ENCODE results near the gene RAB3GAP1. TPM values are rescaled to one million over a fixed set of nuclear protein-coding genes. Genes with fewer than 3 reads are reported as not detected.

The RAB3GAP1 gene
- total RNA-seq, 1 donor, result 80.0 TPM

DNA sequence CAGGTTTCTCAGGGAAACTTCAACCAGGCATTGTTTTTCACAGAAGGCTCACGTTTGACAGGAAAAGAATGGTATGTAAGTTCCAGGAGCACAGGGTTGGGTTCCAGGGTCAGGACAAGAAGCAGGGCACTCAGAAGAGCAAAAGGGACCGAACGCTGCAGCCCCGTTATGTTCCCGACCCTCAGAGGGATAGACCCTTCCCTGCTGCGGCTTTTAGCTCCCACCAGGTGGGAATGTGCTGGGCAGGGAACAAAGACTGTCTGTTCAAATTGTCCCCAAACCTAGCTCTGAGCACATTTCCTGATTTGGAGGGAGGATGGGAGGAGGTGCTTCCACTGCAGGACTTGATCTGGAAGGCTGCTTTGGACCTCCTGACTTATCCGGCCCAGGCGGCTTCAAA, 130.1 kb downstream of the RAB3GAP1 start:
- no peak for DNase-seq (ENCODE audit: low read depth)
- H3K4me3 ChIP-seq (ENCODE audit: low read depth, low read length), result no peak overlapping the region
- TF ChIP-seq, protein P1, sequence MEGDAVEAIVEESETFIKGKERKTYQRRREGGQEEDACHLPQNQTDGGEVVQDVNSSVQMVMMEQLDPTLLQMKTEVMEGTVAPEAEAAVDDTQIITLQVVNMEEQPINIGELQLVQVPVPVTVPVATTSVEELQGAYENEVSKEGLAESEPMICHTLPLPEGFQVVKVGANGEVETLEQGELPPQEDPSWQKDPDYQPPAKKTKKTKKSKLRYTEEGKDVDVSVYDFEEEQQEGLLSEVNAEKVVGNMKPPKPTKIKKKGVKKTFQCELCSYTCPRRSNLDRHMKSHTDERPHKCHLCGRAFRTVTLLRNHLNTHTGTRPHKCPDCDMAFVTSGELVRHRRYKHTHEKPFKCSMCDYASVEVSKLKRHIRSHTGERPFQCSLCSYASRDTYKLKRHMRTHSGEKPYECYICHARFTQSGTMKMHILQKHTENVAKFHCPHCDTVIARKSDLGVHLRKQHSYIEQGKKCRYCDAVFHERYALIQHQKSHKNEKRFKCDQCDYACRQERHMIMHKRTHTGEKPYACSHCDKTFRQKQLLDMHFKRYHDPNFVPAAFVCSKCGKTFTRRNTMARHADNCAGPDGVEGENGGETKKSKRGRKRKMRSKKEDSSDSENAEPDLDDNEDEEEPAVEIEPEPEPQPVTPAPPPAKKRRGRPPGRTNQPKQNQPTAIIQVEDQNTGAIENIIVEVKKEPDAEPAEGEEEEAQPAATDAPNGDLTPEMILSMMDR (IDR thresholded peaks at IDR 0.05; ENCODE audit: insufficient read depth, low read length), result no peak

DNA sequence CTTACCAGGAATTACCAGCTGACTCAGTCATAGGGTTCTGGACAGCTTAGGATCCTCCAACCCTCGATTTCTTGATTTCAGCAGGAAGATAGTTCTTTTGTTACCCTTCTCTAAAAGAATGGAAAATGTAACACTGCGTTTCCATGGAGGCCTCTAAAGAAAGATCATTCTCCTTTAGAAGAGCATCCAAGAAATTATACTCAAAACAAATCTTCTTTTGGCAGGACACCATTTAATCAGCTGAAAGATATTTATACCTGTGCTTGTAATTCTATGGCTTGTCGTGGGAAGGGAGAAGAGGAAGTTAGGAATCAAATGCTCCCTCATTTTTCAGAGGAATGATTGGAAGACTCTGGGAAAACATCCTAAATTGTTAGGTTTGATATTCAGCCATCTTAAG, 130.5 kb downstream of the RAB3GAP1 start:
- H3K4me3 ChIP-seq (ENCODE audit: low read depth, low read length), result no peak overlapping the region
- no peak for DNase-seq (ENCODE audit: low read depth)
- TF ChIP-seq, protein P1 (IDR thresholded peaks at IDR 0.05; ENCODE audit: insufficient read depth, low read length), result no peak

DNA sequence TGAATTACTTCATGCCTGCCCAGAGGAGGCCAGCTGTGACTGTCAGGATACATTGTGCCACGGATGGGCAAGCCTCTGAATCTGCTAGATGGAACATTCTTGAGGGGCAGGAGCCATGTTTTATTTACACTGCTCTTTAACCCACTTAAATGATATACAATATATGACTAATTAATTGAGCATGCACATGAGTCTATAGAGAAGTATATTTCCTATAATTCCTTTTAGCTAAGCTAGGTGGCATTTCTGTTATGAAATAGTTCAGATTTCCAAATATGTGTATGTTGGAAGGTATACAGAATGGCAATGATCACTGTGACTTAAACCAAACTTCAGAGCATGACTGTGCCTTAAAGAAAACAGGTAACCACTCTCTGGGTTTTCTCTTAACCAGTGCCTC, 131.7 kb downstream of the RAB3GAP1 start:
- no peak for DNase-seq (ENCODE audit: low read depth)
- H3K4me3 ChIP-seq (ENCODE audit: low read depth, low read length), result no peak overlapping the region
- TF ChIP-seq, protein P1 (IDR thresholded peaks at IDR 0.05; ENCODE audit: insufficient read depth, low read length), result no peak

DNA sequence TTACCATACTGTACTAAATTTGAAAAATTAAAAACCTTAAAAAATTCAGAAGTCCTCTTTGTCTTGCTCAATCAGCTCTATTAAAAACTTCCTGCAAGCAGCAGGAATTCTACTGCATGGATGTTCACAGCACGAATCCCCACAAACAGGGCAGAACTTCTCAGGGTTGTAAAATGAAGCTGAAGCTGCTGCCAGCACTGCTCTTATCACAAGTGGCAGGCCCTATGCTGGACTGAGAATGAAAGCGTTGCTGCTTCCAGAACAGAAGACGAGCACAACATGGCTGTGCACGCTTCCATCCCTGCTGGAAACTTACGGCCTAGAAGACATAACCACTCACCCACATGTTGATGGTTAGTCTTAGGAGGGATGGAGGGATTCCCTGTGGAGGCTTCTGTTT, 134.0 kb downstream of the RAB3GAP1 start:
- no peak overlapping the region for H3K4me3 ChIP-seq (ENCODE audit: low read depth, low read length)
- DNase-seq (ENCODE audit: low read depth), result no peak
- TF ChIP-seq, protein P1 (IDR thresholded peaks at IDR 0.05; ENCODE audit: insufficient read depth, low read length), result no peak

DNA sequence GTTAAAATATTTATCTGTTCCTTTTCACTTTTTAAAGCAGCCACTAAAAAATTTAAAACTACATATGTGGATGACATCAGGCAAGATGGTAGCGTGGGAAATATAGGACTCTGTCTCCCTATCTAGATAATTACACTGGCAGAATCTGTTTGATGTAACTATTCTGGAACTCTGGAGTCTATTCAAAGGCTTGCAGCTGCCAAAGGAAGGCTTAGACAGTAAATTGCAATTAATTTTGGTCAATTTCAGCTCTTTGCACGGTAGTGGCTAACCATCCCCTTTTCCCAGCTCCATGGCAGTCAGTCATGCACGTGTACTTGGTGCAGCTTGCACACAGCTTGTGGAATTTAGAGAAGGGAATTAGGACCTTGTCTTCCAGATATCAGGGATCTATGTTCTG, 135.2 kb downstream of the RAB3GAP1 start:
- DNase-seq (ENCODE audit: low read depth), result no peak
- TF ChIP-seq, protein P1 (IDR thresholded peaks at IDR 0.05; ENCODE audit: insufficient read depth, low read length), result no peak
- H3K4me3 ChIP-seq (ENCODE audit: low read depth, low read length), result no peak overlapping the region

DNA sequence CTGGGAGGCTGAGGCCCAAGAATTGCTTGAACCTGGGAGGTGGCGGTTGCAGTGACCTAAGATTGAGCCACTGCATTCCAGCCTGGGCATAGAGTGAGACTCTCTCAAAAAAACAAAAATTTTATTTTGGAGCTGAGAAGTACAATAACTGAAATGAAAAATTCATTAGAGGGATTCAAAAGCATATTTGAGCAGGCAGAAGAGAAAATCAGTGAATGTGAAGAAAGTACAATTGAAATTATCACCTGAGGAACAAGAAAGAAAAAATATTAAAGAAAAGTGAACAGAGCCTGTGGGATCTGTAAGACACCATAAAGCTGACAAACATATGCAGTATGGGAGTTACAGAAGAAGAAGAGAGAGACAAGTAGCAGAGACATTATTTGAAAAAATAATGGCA, 137.1 kb downstream of the RAB3GAP1 start:
- no peak overlapping the region for H3K4me3 ChIP-seq (ENCODE audit: low read depth, low read length)
- TF ChIP-seq, protein P1 (IDR thresholded peaks at IDR 0.05; ENCODE audit: insufficient read depth, low read length), result no peak
- DNase-seq (ENCODE audit: low read depth), result no peak

DNA sequence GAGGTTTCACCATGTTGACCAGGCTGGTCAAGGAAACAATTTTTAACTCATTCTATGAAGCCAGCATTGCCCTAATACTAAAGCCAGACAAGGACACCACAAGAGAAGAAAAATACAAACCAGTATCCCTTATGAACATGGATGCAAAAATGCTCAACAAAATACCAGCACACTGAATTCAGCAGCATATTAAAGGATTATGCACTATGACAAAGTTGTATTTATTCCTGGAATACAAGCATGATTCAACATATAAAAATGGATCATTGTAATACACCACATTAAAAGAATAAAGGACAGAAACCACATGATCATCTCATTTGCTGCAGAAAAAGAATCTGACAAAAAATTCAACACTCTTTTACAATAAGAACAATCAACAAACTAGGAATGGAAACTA, 138.7 kb downstream of the RAB3GAP1 start:
- TF ChIP-seq, protein P1 (IDR thresholded peaks at IDR 0.05; ENCODE audit: insufficient read depth, low read length), result no peak
- no peak for DNase-seq (ENCODE audit: low read depth)
- no peak overlapping the region for H3K4me3 ChIP-seq (ENCODE audit: low read depth, low read length)

Data from fibroblast of the aortic adventitia (primary cell).